ENCODE measurements around the gene TNFAIP2. TPM values are rescaled to one million over a fixed set of nuclear protein-coding genes. Genes with fewer than 3 reads are reported as not detected.

TNFAIP2 gene
- total and polyA plus RNA-seq, 2 experiments from 2014 or later, result 9.6 to 51.8 TPM

DNA sequence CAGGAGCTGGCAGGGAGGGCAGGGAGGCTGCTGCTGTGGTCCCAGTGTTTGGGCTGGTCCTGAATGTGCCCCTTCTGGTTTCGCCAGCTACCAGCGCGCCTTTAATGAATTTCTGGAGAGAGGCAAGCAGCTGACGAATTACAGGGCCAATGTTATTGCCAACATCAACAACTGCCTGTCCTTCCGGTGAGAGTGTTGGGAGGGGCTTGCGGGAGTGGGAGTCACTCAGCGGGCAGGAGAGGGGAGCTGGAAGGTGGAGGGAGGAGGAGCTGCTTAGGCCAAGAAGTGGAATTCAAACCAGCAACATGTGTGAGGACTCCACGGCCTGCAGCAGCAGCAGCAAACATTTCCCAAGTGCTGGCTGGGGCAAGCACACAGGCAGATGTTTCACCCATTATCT, 7.7 kb downstream of the TNFAIP2 start:
- H4K20me1 ChIP-seq (ENCODE audit: insufficient read depth), result no peaks in the 10 kb centered on the region
- H3K4me2 ChIP-seq (ENCODE audit: unreplicated experiment), result no peak overlapping the region
- H3K9me2 ChIP-seq (ENCODE audit: insufficient read depth), result no peaks in the 10 kb centered on the region
- no peaks in the 10 kb centered on the region for H3K4me1 ChIP-seq (ENCODE audit: insufficient read depth)
- WGBS, 2 experiments (ENCODE audit: low coverage in 1 of 2, low lambda C conversion rate in 2 of 2, missing lambda C conversion rate in 2 of 2), result 70 to 73% methylated on average over 8 of the region's 8 CpGs
- H3K9me3 ChIP-seq (ENCODE audit: low read depth), result no peaks in the 10 kb centered on the region
- no peak overlapping the region for H2AFZ ChIP-seq
- DNase-seq, result peak; percentile 29
- no peaks in the 10 kb centered on the region for H3K79me2 ChIP-seq (ENCODE audit: insufficient read depth)
- H3K27me3 ChIP-seq (replicated peaks; ENCODE audit: insufficient read depth), result no peaks in the 10 kb centered on the region
- no peaks in the 10 kb centered on the region for H3F3A ChIP-seq (ENCODE audit: insufficient read depth)
- no peak overlapping the region for H3K27ac ChIP-seq
- TF ChIP-seq EZH2phosphoT487 (IDR thresholded peaks at IDR 0.05; ENCODE audit: insufficient read depth, low read depth) (no peak), EZH2 (IDR thresholded peaks at IDR 0.05; ENCODE audit: insufficient read depth, poor library complexity, severe bottlenecking) (no peak)
- no peak overlapping the region for H3K4me3 ChIP-seq
- in situ Hi-C loops (cut with MboI), result no loop called here
- H3K9ac ChIP-seq, result no peak overlapping the region
- H3K36me3 ChIP-seq (ENCODE audit: low read depth), result no peaks in the 10 kb centered on the region

DNA sequence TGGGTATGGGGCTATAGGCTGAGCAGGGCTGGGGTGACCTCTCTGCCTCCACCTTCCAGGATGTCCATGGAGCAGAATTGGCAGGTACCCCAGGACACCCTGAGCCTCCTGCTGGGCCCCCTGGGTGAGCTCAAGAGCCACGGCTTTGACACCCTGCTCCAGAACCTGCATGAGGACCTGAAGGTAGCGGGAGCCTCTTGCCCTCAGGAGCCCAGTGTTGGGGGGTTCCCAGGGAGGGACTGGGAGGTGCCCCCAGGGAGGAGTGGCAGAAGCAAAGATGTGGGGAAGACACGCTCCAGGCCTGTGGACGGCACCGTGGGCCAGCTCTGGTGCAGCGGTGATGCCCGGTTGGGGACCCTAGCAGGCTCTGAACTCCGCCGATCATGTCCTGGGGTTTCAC, 8.3 kb downstream of the TNFAIP2 start:
- H3K27ac ChIP-seq, result no peak overlapping the region
- H3F3A ChIP-seq (ENCODE audit: insufficient read depth), result no peaks in the 10 kb centered on the region
- H3K36me3 ChIP-seq (ENCODE audit: low read depth), result no peaks in the 10 kb centered on the region
- H4K20me1 ChIP-seq (ENCODE audit: insufficient read depth), result no peaks in the 10 kb centered on the region
- H2AFZ ChIP-seq, result no peak overlapping the region
- no peaks in the 10 kb centered on the region for H3K27me3 ChIP-seq (replicated peaks; ENCODE audit: insufficient read depth)
- in situ Hi-C loops (cut with MboI), result no loop called here
- H3K4me1 ChIP-seq (ENCODE audit: insufficient read depth), result 0 out of 2 replicates have a peak, but pooled peaks cover under 1% of the 10 kb centered on the region
- H3K79me2 ChIP-seq (ENCODE audit: insufficient read depth), result no peaks in the 10 kb centered on the region
- no peaks in the 10 kb centered on the region for H3K9me3 ChIP-seq (ENCODE audit: low read depth)
- no peak overlapping the region for H3K4me3 ChIP-seq
- no peak for DNase-seq
- H3K9me2 ChIP-seq (ENCODE audit: insufficient read depth), result no peaks in the 10 kb centered on the region
- H3K4me2 ChIP-seq (ENCODE audit: unreplicated experiment), result no peak overlapping the region
- 96 to 100% methylated on average over 9 of the region's 9 CpGs for WGBS, 2 experiments (ENCODE audit: low coverage in 1 of 2, low lambda C conversion rate in 2 of 2, missing lambda C conversion rate in 2 of 2)
- no peak for TF ChIP-seq EZH2 (IDR thresholded peaks at IDR 0.05; ENCODE audit: insufficient read depth, poor library complexity, severe bottlenecking)
- no peak for TF ChIP-seq EZH2phosphoT487 (IDR thresholded peaks at IDR 0.05; ENCODE audit: insufficient read depth, low read depth)
- no peak overlapping the region for H3K9ac ChIP-seq

DNA sequence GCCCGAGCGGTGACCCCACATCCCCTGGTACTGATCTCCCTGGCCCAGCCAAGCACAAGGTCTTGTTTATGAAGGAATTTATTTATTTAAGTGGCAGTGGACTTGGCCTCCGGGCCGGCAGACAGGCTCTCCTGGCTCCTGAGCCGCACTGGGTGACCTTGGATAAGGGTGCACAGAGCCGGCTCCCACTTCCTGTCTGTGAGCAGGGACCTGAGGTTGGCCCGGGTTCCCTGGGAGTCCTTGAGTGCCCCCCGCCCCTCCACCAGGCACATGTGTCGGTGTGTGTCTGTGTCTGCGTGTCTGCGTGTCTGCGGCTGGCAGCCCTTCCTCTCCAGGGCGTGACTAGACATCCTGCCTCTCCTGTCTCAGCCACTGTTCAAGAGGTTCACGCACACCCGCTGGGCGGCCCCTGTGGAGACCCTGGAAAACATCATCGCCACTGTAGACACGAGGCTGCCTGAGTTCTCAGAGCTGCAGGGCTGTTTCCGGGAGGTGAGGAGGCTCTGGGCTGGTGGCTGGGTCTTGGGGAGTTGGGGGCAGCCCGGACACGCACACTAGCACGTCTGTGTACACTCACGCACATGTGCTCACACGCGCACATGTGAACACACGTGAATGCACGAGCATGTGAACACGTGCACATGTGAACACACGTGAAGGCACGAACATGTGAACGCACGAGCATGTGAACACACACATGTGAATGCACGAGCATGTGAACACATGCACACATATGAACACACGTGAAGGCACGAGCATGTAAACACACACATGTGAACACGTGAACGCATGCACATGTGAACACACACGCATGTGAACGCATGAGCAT, 9.3 kb downstream of the TNFAIP2 start:
- in situ Hi-C loops (cut with MboI), result no loop called here
- H4K20me1 ChIP-seq (ENCODE audit: insufficient read depth), result no peaks in the 10 kb centered on the region
- no peaks in the 10 kb centered on the region for H3K36me3 ChIP-seq (ENCODE audit: low read depth)
- DNase-seq, result no peak
- no peaks in the 10 kb centered on the region for H3K9me2 ChIP-seq (ENCODE audit: insufficient read depth)
- WGBS, 2 experiments (ENCODE audit: low coverage in 1 of 2, low lambda C conversion rate in 2 of 2, missing lambda C conversion rate in 2 of 2), result 82 to 83% methylated on average over 38 to 39 of the region's 39 CpGs
- no peaks in the 10 kb centered on the region for H3K79me2 ChIP-seq (ENCODE audit: insufficient read depth)
- H3K9me3 ChIP-seq (ENCODE audit: low read depth), result no peaks in the 10 kb centered on the region
- peaks cover 9% of the 10 kb centered on the region; the same call in 1 of the 2 replicates for H3K4me1 ChIP-seq (ENCODE audit: insufficient read depth)
- no peak overlapping the region for H2AFZ ChIP-seq
- H3K27me3 ChIP-seq (replicated peaks; ENCODE audit: insufficient read depth), result no peaks in the 10 kb centered on the region
- no peaks in the 10 kb centered on the region for H3F3A ChIP-seq (ENCODE audit: insufficient read depth)
- TF ChIP-seq EZH2 (IDR thresholded peaks at IDR 0.05; ENCODE audit: insufficient read depth, poor library complexity, severe bottlenecking) (no peak), EZH2phosphoT487 (IDR thresholded peaks at IDR 0.05; ENCODE audit: insufficient read depth, low read depth) (no peak)
- no peak overlapping the region for H3K4me3 ChIP-seq
- H3K27ac ChIP-seq, result no peak overlapping the region
- no peak overlapping the region for H3K9ac ChIP-seq
- H3K4me2 ChIP-seq (ENCODE audit: unreplicated experiment), result no peak overlapping the region

DNA sequence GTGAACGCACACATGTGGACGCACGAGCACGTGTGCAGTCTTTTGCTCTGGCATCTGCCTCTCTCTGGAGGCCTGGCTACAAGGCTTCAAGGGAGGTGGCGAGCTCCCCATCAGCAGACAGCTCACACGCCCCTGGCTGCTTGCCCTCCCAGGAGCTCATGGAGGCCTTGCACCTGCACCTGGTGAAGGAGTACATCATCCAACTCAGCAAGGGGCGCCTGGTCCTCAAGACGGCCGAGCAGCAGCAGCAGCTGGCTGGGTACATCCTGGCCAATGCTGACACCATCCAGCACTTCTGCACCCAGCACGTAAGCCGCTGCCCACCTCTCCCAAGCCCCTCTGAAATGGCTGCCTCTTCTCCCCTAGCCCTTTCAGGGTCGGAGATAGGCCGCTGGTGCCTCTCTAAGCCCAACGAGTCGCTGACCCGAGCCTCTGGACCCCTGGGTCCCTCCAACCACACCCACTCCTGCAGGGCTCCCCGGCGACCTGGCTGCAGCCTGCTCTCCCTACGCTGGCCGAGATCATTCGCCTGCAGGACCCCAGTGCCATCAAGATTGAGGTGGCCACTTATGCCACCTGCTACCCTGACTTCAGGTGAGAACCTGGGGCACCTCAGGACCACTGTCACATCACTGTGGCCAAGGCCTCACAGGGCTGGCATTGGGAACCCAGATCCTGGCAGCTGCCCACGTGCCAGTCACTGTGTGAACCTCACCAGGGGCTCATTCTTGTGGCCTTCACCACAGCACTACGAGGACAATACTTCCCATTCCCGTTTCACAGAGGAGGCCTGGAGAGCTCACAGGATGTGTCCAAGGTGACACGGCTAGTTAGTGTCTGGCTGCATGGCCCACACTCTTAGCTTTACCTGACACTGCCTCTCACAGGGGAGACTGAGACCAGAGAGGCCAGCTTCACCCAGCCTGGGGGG, 10.2 kb downstream of the TNFAIP2 start:
- H3K27me3 ChIP-seq (replicated peaks; ENCODE audit: insufficient read depth), result no peaks in the 10 kb centered on the region
- H2AFZ ChIP-seq, result no peak overlapping the region
- H3K9me2 ChIP-seq (ENCODE audit: insufficient read depth), result no peaks in the 10 kb centered on the region
- in situ Hi-C loops (cut with MboI), result no loop called here
- DNase-seq, result no peak
- no peak overlapping the region for H3K4me3 ChIP-seq
- H3K36me3 ChIP-seq (ENCODE audit: low read depth), result no peaks in the 10 kb centered on the region
- TF ChIP-seq EZH2 (IDR thresholded peaks at IDR 0.05; ENCODE audit: insufficient read depth, poor library complexity, severe bottlenecking), result no peak
- H3F3A ChIP-seq (ENCODE audit: insufficient read depth), result no peaks in the 10 kb centered on the region
- no peak overlapping the region for H3K4me2 ChIP-seq (ENCODE audit: unreplicated experiment)
- no peak overlapping the region for H3K27ac ChIP-seq
- no peaks in the 10 kb centered on the region for H3K9me3 ChIP-seq (ENCODE audit: low read depth)
- whole genome bisulfite sequencing, 2 experiments (ENCODE audit: low coverage in 1 of 2, low lambda C conversion rate in 2 of 2, missing lambda C conversion rate in 2 of 2), result 84 to 87% methylated on average over 25 of the region's 25 CpGs
- no peak overlapping the region for H3K9ac ChIP-seq
- H3K4me1 ChIP-seq (ENCODE audit: insufficient read depth), result peaks cover 9% of the 10 kb centered on the region; the same call in 1 of the 2 replicates
- no peaks in the 10 kb centered on the region for H4K20me1 ChIP-seq (ENCODE audit: insufficient read depth)
- no peaks in the 10 kb centered on the region for H3K79me2 ChIP-seq (ENCODE audit: insufficient read depth)

All from GM23248 (cell line).